HG03378 (cell line): ENCODE data around the gene NR3C1.
A peak's percentile ranks its signal among the peaks of the same experiment; 100 is the strongest.

Experiments
- ATAC-seq: cut with Tn5 transposase; IDR thresholded peaks from one replicate; pipeline ENCODE4 v1.9.1; 2021; ENCODE audit warnings: mild to moderate bottlenecking, moderate library complexity; ENCODE audit not compliant: unreplicated experiment

The NR3C1 gene

DNA sequence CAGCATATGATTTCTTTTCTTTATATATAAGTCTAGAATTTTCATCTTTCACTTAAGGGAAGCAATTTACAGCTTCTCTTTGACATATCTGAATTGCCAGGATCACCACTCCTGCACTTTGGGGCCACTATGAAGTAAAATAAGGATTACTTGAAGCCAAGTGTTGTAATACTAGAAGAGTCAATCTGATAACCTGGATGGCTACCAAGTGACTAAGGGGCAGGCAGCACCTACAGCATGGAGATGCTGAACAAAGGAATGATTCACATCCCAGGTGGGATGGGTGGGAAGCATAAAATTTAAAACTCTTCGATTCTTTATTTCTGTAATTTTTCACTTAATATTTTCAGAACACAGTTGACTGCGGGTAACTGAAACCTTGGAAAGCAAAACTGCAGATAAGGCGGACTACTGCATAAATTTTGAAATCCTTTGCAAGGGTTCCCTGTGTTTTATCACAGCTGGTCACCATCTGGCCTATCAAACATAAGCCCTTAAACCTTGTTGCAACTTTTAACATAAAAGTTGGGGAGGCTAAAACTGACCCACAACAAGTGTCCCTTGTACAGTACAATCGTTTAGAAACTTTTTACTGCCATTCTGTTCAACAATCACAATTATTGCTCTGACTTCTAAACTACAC is 31.2 kb downstream of the NR3C1 start:
- ATAC-seq, result no peak

- no peak for ATAC-seq
Observed at GRCh38 chr5:143370440-143370839, 33.0 kb downstream of the NR3C1 start.

DNA sequence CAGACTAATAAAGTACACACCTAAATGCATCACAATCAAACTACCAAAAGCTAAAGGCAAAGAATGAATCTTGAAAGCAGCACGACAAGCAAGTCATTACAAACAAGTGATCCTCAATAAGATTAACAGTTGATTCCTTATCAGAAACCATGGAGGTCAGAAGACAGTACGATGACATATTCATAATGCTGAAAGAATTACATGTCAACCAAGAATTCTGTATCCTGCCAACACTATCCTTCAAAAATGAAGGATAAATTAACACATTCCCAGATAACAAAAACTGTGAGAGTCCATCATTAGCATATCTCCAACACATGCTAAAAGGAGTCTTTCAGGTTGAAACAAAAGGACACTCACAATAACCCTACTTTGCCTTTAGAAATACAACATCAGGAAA is 39.4 kb downstream of the NR3C1 start:
- ATAC-seq, result no peak

DNA sequence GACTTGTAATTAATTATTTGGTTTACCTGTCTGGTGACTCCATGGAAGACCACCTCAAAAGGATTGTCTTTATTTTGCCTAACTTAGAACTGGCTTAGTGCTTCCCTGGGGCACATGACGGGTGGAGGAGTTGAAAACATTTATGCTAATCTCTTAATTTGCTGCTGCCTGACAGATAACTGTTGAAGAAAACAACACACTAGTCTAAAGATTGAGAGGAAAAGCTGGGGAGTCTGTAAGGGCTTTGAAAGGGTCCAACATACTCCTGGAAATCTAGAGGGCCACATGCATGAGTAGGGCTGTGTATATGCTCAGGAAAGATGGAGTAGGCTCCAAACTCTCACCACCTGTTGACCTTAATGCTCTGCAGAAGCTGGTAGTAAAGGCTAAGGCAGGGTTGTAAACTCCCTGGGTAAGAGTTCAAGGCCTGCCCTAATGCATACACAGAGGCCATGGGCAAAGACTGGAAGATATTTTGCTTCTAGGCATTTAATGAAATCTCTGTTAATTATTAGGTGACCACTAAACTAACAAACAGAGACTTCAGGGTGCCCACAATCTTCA is 40.7 kb downstream of the NR3C1 start:
- ATAC-seq, result no peak

GRCh38 chr5:143361438-143361837 is 42.0 kb downstream of the NR3C1 start:
- ATAC-seq, result no peak

DNA sequence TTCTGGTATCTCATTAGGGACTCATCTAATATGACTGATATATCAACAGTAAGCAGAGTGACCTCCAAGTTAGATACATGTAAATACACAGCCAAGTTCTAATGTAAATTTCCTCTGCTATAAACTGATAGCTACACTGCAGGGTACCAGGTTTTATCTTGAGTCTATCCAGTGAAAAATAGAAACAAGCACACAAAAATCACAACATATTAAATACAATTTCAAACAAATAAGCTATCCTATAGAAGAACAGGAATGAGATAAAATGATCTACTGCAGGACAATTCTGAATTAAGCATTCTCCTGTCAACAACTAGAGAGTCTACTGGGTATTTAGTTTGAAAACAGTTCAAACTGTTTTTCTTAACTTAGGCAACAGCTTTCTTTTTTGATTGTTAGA is 42.7 kb downstream of the NR3C1 start:
- ATAC-seq, result no peak

DNA sequence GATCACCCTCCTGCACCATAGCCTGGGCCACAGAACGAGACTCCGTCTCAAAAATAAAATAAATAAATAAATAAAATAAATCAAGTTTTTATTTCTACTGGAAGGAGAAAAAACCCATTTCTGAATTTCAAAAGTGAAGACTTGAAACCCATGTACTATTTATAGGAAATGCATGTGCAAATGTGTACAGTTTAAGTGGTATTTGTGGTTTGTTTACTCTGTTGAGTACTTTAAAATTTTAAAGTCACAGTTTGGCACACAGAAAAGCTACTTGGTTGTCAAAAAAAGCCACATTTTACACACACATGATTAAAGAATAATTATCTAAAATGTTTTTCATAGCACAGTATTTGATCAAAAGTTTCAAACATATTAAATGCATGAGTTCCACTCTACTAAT is 43.6 kb downstream of the NR3C1 start:
- ATAC-seq, result peak; percentile 39

DNA sequence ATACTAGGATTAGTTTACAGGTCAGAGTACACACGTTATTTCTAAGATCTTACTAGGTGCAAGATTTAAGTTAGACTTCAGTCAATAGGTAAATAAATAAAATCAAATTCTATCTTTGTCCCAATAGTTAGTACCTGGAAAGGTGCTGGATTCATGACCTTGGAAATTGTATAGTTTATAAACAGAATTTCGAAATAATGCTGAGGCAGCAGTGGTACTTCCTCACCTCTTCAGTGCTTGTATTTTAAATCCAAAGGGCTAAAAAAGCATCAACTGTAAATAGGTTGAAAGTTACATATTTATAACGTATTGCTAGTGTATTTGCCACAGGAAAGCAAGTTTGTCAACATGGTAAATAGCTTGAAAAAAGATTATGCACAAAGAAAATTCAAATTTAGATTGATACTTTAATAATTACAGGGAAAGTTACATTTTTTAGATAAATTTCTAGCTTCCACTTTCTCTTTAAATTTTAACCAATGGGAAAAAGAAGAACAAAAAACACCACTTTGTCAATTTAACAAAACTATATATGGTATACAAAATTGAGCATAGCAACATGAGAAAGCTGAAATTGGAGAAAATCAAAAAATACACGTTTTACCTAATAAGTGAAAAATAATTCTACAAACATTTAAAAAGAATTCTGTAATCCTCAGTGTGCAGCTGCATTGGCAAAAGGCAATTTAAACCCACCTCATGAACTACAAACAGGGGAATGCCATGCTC is 46.5 kb downstream of the NR3C1 start:
- no peak for ATAC-seq

DNA sequence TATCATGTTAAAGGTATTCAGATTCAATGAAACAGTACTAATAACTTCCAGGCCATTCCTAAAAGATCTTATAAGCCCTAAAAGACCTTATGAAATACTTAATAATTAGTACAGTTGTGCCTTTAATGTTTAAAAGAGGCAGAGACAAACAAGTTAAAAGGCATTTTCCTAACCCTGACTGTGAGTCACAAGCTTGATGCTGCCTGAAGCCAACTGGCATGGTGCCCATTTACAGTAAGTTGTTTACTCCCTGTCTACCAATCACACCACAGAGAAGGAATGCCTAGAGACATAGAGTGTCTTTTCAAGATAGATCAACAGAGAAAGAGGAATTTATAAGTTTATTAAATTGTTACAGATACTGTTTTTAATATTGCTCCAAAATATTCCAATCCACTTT is 47.8 kb downstream of the NR3C1 start:
- ATAC-seq, result no peak

DNA sequence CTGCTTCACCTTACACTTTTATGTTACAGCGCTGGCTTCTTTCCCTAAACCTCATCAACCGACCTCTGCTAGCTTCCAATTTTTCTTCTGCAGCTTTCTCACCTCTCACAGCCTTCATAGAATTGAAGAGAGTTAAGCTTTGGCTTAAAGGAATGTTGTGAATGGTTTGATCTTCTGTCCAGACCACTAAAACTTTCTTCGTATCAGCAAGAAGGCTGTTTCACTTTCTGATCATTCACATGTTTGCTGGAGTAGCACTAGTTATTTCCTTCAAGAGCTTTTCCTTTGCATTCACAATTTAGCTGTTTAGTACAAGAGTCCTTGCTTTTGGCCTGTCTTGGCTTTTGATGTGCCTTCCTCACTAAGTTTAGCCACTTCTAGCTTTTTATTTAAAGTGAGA is 49.5 kb downstream of the NR3C1 start:
- ATAC-seq, result peak; percentile 45

GRCh38 chr5:143352691-143353090 is 50.8 kb downstream of the NR3C1 start:
- ATAC-seq, result no peak

DNA sequence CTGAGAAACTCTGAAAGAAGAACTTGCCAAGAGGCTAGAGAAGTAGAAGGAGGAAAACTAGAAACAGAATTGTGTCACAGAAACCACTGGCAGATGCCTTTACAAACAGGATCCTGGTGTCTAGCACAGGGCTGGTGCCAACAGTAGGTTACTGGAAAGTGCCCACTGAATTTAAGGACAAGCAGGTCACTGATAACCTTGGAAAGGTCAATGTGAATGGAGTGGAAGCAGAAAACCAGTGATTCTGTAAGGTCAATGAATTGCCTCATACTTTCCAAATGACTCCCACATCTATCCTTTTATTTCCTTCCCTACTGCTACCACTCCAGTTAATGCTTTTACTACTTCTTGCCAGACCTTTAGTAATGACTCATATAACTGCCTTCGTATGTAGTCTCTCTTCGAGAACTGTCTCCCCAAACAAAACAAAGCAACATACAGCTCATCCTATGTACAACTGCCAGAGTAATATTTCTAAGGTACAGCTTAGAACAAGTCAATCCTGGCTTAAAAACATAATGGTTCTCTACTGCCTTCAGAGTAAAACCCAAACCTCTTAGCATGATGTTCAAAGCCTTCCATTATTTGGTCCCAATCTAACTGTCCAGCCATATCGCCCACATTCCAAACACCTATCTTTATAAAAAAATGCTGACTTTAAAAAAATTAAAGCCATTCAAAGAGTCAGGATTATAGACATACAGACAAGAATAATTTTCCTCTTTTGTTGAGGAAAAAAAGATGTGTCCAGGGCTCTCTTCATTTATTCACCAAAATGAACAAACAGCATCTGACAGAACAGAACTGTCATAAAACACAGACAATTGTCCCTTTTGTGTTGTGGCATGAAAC is 52.5 kb downstream of the NR3C1 start:
- ATAC-seq, result peak; percentile 37

DNA sequence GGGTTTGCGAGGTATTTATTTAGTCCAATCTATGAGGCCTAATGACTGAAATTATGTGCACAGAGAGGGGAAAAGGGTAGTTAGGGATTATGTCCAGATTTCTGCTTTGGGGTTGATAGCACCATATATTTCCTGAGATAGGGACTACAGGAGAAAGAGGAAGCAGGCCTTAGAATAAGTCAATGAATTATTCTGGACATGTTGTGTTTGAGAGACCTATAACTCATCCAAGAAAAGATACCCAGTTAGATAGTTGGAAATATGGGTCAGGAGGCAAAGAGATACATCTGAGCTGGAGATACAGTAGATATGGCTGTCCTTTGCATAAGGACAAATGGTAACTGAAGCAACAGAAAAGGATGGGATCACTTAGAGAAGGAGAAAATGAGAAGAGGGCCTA is 53.1 kb downstream of the NR3C1 start:
- ATAC-seq, result no peak

DNA sequence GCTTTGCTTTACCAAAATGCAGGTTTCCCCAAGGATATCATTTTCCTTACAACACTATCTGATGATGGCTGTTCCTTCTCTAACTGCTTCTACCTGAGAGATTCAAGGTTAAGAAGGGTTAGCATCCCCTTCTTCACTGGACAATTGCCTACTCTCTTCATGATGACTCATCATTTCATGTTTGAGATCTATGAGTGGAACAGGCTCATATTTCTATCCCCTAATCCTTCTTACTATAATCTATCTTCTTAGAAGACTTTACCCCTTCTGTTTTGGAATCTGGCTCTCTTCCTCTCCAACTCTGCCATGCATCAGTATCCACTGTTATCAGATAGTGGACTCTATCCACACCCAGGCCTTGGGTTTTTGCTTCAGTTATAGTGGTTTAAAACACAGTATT is 54.3 kb downstream of the NR3C1 start:
- no peak for ATAC-seq

- no peak for ATAC-seq
Observed at GRCh38 chr5:143347698-143348344, 55.7 kb downstream of the NR3C1 start.

GRCh38 chr5:143347046-143347445 is 56.4 kb downstream of the NR3C1 start:
- ATAC-seq, result no peak

GRCh38 chr5:143345671-143346440 is 57.6 kb downstream of the NR3C1 start:
- no peak for ATAC-seq

- ATAC-seq, result no peak
Observed at GRCh38 chr5:143343042-143343441, 60.4 kb downstream of the NR3C1 start.

GRCh38 chr5:143342607-143343006 is 60.9 kb downstream of the NR3C1 start:
- ATAC-seq, result no peak
